Muscle of leg (tissue), 11 donors: ENCODE data around the gene PFN3. TPM values are rescaled to one million over a fixed set of nuclear protein-coding genes. Genes with fewer than 3 reads are reported as not detected.

Experiments used
- DNase-seq: peaks from one replicate; pipeline ENCODE4 v3.0.0; 2013
- H3K27ac ChIP-seq: one replicate; pipeline ENCODE4 v1.5.1; 2013; ENCODE audit warnings: mild to moderate bottlenecking, low read length, control low read depth
- H3K27me3 ChIP-seq: one replicate; pipeline ENCODE4 v1.6.1; 2013; ENCODE audit warnings: low read length; ENCODE audit not compliant: control insufficient read depth, insufficient read depth
- H3K36me3 ChIP-seq: one replicate; pipeline ENCODE4 v1.6.1; 2013; ENCODE audit warnings: low read length; ENCODE audit not compliant: control insufficient read depth, insufficient read depth
- H3K4me1 ChIP-seq: one replicate; pipeline ENCODE4 v1.6.1; 2013; ENCODE audit warnings: low read length; ENCODE audit not compliant: control insufficient read depth, insufficient read depth
- H3K4me3 ChIP-seq: one replicate; pipeline ENCODE4 v1.5.1; 2013; ENCODE audit warnings: low read length, control low read depth
- H3K9me3 ChIP-seq: replicated peaks from 2 replicates; pipeline ENCODE4 v1.6.1; 2013; ENCODE audit warnings: low read depth, low read length; ENCODE audit not compliant: control insufficient read depth
- WGBS: methylation state at CpG from one replicate; pipeline ENCODE4 v1.1.5; 2013; ENCODE audit warnings: missing lambda C conversion rate; ENCODE audit not compliant: insufficient coverage; 5-methylcytosine and 5-hydroxymethylcytosine counted together
- polyA plus RNA-seq, 8 donors: library from polyadenylated mRNA; unstranded; fragments of 120-200 nt; gene quantifications; one replicate each; pipeline versions ENCODE4 v1.2.1 to v1.2.3, GENCODE V29; 2013; ENCODE audit warnings: inconsistent platforms in 1 of 8, low replicate concordance in 1 of 8; ENCODE audit not compliant: insufficient read length in 8 of 8, insufficient read depth in 1 of 8
- total RNA-seq: library from RNA; stranded (reverse); fragments of 120-200 nt; gene quantifications from one replicate; pipeline ENCODE4 v1.2.4, GENCODE V29; 2013

PFN3 gene
- total and polyA plus RNA-seq, 9 donors = not detected

- peaks cover 74% of the 10 kb centered on the region for H3K36me3 ChIP-seq
- WGBS = 82% methylated on average over 4 of the region's 4 CpGs
Measured at GRCh38 chr5:177437623-177438022, 37.2 kb upstream of the PFN3 start.

GRCh38 chr5:177435847-177436536 lies 35.5 kb upstream of the PFN3 start:
- Histone ChIP-seq H3K4me1 (peaks cover 23% of the 10 kb centered on the region), H3K27me3 (no peaks in the 10 kb centered on the region), H3K4me3 (no peak overlapping the region), H3K27ac (no peak overlapping the region), H3K36me3 (peaks cover 76% of the 10 kb centered on the region), H3K9me3 (no peaks in the 10 kb centered on the region)
- WGBS = 89% methylated on average over 29 of the region's 37 CpGs
- DNase-seq = no peak

More at GRCh38 chr5:177437623-177438022, 37.2 kb upstream of the PFN3 start:
- no peak overlapping the region for H3K4me3 ChIP-seq
- peak; percentile 2 for DNase-seq
- H3K4me1 ChIP-seq = peaks cover 11% of the 10 kb centered on the region
- H3K27ac ChIP-seq = no peak overlapping the region
- H3K9me3 ChIP-seq = no peaks in the 10 kb centered on the region
- no peaks in the 10 kb centered on the region for H3K27me3 ChIP-seq

DNA sequence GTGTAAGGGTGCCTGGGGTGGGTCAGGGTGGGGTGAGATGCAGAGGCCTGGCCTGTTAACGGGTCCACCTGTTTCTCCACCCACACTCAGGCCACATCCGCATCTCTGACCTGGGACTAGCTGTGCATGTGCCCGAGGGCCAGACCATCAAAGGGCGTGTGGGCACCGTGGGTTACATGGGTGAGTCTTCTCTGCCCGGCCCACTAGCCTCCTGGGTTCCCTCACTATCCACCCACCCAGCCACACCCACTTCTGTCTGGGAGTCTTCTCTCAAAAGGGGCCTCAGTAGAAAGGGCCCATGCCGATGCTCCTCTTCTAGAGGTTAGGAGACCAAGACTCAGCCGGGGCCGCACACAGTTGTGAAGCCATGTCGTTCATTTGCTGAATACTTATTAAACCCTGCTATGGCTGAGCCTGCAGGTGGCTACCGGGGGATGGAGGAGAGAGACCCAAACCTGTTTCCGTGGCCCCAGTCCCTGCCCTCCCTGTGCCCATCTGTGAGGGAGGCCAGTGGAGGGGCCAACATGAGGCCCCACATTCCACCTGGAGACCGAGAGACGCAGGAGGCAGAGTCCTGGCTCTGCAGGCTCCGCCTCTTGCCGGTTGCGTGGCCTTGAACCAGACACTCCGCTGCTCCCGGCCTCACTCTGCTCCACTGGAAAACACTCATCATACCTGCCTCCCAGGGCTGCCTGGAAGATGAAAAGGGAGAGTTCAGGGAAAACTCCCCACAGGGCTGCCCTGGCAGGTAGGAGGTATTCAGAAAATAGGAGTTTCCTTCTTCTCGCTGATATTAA lies 34.7 kb upstream of the PFN3 start:
- Histone ChIP-seq H3K27me3 (no peaks in the 10 kb centered on the region), H3K36me3 (peaks cover 77% of the 10 kb centered on the region), H3K27ac (no peak overlapping the region), H3K9me3 (no peaks in the 10 kb centered on the region), H3K4me1 (peaks cover 29% of the 10 kb centered on the region), H3K4me3 (no peak overlapping the region)
- 95% methylated on average over 9 of the region's 20 CpGs for WGBS
- no peak for DNase-seq

DNA sequence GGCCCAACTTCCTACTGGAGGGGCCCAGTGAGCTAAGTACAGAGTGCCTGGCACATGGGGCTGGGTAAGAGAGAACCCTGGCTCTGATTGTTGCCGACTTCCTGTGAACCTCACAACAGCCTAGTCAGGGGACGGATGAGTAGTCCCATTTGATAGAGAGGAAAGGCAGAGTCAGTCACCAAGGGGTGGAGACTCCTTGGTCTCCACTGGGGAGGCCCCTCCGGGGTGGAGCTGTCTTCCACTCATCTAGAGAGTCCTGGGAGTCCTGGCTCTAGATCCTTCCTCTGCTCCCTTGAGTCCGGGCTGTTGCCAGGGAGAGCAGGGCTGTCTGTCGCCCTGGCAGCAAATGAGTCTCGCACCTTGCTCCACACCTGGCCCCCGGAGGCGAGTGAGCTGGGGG lies 34.0 kb upstream of the PFN3 start:
- DNase-seq = no peak
- H3K27ac ChIP-seq = no peak overlapping the region
- peaks cover 36% of the 10 kb centered on the region for H3K4me1 ChIP-seq
- no peaks in the 10 kb centered on the region for H3K9me3 ChIP-seq
- H3K27me3 ChIP-seq = no peaks in the 10 kb centered on the region
- peaks cover 77% of the 10 kb centered on the region for H3K36me3 ChIP-seq
- WGBS = 95% methylated on average over 8 of the region's 8 CpGs
- no peak overlapping the region for H3K4me3 ChIP-seq

DNA sequence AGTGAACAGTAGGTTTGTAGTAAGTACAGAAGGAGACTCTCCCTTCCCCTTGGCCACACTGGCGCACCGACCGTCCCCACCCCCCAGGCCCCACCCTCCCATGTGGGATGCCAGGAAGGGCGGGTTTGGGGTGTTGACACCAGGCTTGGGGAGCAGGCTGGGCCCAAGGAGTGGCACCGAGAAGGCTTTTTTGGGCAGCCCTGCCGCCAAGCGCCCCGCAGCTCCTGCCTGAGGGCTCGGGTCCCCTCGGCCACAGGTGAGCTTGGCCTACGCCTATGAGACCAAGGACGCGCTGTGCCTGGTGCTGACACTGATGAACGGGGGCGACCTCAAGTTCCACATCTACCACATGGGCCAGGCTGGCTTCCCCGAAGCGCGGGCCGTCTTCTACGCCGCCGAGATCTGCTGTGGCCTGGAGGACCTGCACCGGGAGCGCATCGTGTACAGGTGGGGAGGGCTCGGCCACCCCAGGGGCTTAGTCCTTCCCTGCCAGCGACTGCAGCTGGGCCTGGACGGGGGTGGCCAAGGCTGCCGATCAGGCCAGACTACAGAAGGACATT lies 33.3 kb upstream of the PFN3 start:
- WGBS = 94% methylated on average over 21 of the region's 29 CpGs
- Histone ChIP-seq H3K4me1 (peaks cover 43% of the 10 kb centered on the region), H3K27ac (no peak overlapping the region), H3K27me3 (no peaks in the 10 kb centered on the region), H3K4me3 (no peak overlapping the region), H3K9me3 (no peaks in the 10 kb centered on the region), H3K36me3 (peaks cover 75% of the 10 kb centered on the region)
- no peak for DNase-seq

DNA sequence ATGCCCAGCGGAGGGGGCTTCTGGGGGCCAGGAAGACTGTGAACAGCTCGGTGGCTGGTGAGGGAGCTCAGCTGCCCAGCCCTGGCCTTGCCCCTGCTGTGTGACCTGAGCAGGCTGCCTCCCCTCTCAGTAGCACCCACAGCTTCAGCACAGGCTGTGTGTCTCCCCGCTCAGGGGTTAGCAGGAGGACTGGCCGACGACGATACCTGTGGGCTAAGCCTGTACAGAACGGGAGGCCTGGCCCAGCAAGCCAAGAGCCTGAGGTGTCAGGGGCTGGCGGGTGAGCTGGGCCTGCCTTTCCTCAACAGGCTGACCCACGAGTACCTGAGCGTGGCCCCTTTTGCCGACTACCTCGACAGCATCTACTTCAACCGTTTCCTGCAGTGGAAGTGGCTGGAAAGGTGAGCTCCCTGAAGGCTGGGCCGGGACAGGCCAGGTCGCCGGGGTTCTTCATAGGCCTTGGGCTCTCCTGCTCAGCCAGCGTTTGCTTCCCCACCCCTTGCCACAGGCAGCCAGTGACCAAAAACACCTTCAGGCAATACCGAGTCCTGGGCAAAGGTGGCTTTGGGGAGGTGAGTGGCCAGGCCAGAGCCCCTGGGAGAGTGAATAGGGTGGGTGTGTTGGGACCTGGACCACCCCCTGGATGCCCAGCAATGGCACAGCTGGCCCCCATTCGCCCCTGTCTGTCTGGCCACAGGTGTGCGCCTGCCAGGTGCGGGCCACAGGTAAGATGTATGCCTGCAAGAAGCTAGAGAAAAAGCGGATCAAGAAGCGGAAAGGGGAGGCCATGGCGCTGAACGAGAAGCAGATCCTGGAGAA lies 32.6 kb upstream of the PFN3 start:
- WGBS = 88% methylated on average over 15 of the region's 25 CpGs
- no peak overlapping the region for H3K4me3 ChIP-seq
- peaks cover 71% of the 10 kb centered on the region for H3K36me3 ChIP-seq
- no peak for DNase-seq
- no peaks in the 10 kb centered on the region for H3K27me3 ChIP-seq
- H3K4me1 ChIP-seq = peaks cover 49% of the 10 kb centered on the region
- H3K27ac ChIP-seq = no peak overlapping the region
- no peaks in the 10 kb centered on the region for H3K9me3 ChIP-seq

DNA sequence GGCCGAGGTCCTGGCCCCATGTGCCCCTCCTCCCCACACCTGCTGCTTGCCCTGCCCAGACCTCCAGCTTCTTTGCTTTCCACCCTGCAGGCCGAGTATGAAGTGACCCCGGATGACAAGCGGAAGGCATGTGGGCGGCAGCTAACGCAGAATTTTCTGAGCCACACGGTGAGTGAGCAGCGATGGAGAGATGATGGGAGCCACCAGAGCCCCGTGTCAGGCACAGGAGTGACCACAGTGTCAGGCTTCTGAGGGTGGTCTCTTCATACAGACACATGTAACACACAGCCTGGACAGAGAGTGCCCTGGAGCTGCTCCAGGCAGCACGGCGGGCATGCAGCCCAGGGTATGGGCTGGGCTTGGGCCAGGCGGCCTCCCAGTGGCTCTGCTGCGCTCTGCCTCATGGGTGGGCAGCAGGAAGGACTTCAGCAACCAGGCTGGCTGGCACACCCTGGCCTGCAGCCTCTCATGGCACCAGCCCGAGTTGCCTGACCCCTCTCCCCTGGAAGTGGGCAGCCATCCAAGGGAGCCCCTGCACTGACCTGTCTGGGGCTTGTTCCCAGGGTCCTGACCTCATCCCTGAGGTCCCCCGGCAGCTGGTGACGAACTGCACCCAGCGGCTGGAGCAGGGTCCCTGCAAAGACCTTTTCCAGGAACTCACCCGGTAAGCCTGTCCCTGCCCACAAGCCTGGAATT lies 31.8 kb upstream of the PFN3 start:
- peaks cover 56% of the 10 kb centered on the region for H3K4me1 ChIP-seq
- H3K27ac ChIP-seq = no peak overlapping the region
- no peaks in the 10 kb centered on the region for H3K9me3 ChIP-seq
- H3K27me3 ChIP-seq = no peaks in the 10 kb centered on the region
- H3K4me3 ChIP-seq = no peak overlapping the region
- WGBS = 80% methylated on average over 18 of the region's 18 CpGs
- no peak for DNase-seq
- H3K36me3 ChIP-seq = peaks cover 67% of the 10 kb centered on the region

DNA sequence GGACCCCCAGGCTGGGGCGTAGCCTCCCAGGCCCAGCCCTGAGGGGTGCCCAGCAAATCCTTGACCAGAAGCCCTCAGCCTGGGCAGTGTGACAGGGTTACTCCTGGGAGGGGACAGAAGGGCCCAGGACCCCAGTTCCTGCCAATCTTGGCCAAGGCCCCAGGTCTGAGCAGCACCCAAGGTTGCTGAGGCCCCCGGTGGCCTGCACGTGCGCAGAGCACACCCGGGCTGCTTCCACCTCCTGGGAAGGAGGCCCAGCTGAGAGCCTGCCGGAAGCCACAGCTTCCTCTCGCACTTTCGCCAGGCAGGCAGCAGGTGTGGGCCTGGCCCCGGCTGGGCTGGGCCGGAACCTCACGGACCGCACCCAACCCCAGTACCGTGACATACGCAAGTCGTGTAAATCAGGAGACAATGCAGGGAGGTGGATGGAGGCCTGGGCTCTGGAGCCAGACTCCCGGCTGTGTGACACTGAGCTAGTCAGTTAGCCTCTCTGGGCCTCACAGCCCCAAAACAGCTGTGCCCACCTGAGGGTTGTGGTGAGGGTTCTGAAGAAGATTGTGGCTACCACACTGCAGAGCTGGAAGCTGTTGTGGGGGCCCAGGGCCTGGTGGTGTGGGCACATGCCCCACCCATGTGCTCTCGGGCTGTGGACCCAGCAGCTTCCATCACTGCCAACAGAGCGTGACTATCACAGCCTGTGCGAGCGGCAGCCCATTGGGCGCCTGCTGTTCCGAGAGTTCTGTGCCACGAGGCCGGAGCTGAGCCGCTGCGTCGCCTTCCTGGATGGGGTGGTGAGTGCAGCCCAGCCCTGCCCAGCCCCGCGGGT lies 31.1 kb upstream of the PFN3 start:
- H3K9me3 ChIP-seq = no peaks in the 10 kb centered on the region
- 87% methylated on average over 29 of the region's 29 CpGs for WGBS
- H3K27me3 ChIP-seq = no peaks in the 10 kb centered on the region
- H3K4me1 ChIP-seq = peaks cover 61% of the 10 kb centered on the region
- H3K27ac ChIP-seq = peak overlapping the region; percentile 20
- H3K36me3 ChIP-seq = peaks cover 65% of the 10 kb centered on the region
- no peak overlapping the region for H3K4me3 ChIP-seq
- no peak for DNase-seq

- peaks cover 60% of the 10 kb centered on the region for H3K36me3 ChIP-seq
Measured at GRCh38 chr5:177430972-177431316, 30.5 kb upstream of the PFN3 start.

More at GRCh38 chr5:177430972-177431316, 30.5 kb upstream of the PFN3 start:
- H3K27ac ChIP-seq = peak overlapping the region; percentile 20
- H3K27me3 ChIP-seq = no peaks in the 10 kb centered on the region
- WGBS = 75% methylated on average over 7 of the region's 7 CpGs
- H3K4me3 ChIP-seq = no peak overlapping the region
- H3K4me1 ChIP-seq = peaks cover 61% of the 10 kb centered on the region
- DNase-seq = no peak
- no peaks in the 10 kb centered on the region for H3K9me3 ChIP-seq
